T follicular helper cell (primary cell): Measurements from ENCODE around the gene AVPR2.
A peak's percentile ranks its signal among the peaks of the same experiment; 100 is the strongest.

Source experiments
- DNase-seq: peaks from one replicate; pipeline ENCODE4 v3.0.0-alpha.2; 2020; ENCODE audit warnings: low read depth

The AVPR2 gene

DNA sequence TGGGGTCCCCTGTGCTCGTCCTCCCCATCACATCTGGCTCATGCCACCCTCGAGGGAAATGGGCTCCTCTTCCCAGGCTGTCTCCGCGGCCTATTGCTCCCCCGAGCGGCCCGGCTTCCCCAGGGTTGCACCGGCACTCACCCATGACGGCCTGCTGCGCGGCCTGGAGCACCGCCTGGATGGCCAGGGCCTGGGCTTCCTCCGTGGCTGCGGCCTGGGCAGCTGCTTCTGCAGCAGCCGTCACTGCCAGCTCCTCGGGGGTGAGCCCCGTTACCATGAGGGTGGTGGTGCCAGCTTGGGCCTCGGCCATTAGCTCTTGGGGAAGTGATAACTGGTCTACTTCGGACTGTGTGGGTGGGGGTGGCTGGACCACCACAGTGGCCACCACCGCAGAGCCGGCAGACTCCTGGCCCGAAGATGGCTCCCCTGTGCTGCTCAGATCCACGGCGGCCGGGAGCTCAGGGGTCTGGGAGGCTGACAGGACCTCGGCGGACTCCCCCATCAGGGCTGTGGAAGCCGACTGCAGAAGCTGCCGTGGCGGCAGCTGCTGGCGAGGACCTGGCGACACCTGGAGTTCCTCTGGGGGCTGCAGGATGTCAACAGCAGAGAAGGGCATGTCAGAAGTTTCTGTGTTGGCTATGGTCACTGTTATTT, 48.0 kb downstream of the AVPR2 start:
- no peak for DNase-seq

DNA sequence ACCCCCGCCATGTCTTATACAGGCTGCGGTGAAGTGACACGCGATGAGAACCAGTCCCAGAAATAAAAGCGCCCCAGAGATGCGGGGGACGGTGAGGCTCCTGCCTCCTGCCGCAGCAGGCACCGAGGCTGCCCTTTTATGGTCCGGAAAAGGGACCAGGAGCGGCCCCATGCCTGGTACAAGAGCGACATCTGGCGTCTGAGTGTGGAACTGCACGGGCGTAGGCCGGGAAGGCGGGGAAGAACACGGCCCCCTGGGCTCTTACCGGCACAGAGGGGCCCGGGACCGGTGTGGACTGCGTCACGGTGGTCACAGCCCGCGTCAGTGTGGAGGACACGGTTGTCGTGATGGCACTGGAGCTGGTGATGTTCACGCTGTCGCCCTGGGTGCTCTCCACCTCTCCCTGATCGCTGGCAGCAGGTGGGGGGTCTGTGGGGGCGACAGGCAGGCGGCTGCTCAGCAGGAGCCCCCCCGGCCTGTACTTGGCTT, 48.9 kb downstream of the AVPR2 start:
- peak; percentile 73 for DNase-seq

DNA sequence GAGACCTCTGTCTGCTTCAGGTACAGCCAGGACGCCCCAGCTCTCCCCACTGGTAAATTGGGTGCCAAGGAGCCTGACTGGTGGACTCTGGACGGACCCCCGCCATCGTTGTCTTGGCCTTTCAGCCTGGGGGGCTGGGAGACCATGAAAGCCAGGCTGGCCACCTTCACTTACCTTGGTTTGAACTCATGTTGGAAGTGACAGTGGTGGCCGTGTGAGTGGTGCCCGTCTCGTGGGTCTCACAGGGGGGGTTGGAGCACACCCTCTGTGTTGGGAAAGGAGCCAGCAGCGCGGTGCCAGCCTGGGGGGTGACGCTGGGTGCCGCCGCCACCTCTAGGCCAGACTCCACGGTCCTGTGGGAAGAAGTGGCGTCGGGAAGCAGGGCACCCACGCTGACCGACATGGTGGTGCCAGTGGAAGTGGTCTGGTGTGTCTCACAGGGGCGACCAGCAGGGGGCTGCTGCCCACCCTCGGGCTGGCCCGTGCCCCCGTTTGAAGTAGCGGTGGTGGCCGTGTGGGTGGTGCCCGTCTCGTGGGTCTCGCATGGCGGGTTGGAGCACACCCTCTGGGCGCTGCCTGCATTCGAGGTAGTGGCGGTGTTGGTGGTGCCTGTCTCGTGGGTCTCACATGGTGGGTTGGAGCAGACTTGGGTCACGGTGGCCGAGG, 49.6 kb downstream of the AVPR2 start:
- DNase-seq, result no peak

DNA sequence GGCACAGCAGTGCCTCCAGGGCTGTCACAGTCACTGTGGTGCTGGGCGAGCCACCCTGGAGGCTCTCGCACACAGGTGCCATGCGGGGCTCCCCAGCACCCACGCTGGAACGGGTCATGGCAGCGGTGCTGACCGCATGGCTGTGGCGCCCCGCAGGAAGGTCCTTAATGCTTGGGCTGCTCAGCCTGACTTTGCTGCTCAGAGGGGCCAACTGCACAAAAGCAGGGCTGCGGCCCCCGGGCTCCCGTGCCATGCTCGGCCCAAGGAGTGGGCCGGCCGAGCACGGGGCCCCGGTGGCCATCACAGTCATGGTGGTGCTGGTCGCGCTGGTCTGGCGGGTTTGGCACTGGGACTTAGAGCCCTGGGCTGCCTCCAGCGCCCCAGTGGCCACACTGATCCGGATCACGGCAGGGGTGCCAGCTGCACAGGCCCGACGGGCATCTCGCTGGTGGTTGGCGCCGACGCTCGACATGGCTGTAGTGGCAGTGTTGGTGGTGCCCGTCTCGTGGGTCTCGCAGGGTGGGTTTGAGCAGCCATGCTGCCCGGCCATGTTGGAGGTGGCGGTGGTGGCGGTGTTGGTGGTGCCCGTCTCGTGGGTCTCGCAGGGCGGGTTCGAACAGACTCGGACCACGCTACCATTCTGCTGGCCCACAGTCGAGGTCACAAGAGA, 50.2 kb downstream of the AVPR2 start:
- DNase-seq, result no peak

DNA sequence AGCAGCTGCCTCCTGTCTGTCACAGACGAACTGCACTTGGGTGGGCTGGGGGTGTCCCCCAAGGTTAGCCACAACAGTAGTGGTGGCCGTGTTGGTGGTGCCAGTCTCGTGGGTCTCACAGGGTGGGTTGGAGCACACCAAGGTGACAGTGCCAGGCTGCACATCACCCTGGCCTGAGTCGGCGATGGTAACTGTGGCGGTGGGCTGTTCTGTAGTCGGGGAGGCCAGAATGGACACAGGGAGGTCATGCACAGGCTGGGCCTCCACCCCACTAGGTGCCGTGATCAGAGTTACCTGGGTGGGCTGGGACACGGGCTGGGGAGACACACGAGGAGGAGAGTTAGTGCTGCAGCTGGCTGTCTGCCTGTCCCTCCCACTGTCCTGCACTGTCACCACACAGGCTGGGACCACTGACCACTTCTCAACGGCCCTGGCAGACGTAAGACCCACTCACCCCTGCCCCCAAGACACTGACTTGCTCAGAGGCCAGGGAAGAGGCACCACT, 50.8 kb downstream of the AVPR2 start:
- DNase-seq, result no peak

DNA sequence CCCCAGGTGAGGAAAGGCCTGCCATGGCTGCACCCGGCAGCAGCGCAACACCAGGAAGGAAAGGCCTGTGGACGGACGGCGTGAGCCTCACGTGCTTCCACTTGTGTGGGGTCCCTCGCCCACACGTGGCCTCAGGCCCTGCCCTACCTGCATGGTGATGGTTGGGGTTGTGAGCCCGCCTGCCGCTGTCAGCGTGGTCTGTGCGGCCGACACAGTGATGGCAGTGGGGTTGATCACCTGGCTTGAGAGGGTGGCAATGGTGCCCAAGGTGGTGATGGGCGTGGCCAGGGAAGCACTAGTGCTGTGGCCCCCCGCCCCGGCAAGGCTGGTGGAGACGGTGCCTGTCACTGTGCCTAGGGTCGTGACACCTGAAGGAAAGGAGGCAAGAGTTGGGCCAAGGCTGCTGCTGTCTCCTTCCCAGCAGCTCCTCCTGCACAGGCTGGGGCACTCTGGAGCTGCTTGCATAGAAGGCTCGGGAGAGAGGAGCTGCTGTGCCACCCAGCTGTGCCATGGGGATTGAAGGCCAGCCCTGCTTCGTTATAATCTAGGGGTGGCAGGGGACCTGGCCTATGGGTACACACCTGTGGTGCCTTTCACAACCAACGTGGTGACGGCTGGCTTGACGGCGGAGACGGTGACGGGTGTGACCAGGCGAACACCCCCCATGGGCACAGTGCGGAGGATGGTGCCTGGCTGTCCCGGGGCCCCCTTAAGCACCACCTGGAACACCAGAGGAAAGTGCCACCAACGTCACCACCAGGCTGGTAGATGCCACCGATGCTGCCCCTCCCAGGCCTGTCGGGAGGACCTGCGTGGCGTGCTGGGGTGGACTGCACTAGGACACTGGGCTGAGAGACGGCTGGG, 51.8 kb downstream of the AVPR2 start:
- no peak for DNase-seq
